Peyer's patch (tissue), 4 donors: Measurements from ENCODE around the gene DDX20. TPM values are rescaled to one million over a fixed set of nuclear protein-coding genes. Genes with fewer than 3 reads are reported as not detected.
"Not testable (repeated sequence)": the region's sequence is repeated elsewhere in the genome, so short reads cannot be mapped to it uniquely, and the experiment has no call there.

ENCODE experiments used
- DNase-seq, 3 donors: peaks; one replicate each; pipeline ENCODE4 v3.0.0-alpha.2; 2017 to 2019
- H3K27ac ChIP-seq, 4 donors: fragments of 200-600 bp; sonication (generic); one replicate each; pipeline ENCODE4 v1.5.1; 2016 to 2019
- H3K27me3 ChIP-seq, 2 donors: fragments of 200-600 bp; sonication (generic); one replicate each; pipeline ENCODE4 v1.5.1; 2019
- H3K36me3 ChIP-seq, 3 donors: fragments of 200-600 bp; sonication (generic); one replicate each; pipeline ENCODE4 v1.5.1; 2016 to 2019
- H3K4me1 ChIP-seq, 4 donors: fragments of 200-600 bp; sonication (generic); one replicate each; pipeline ENCODE4 v1.5.1; 2016 to 2019
- H3K4me3 ChIP-seq, 4 donors: fragments of 200-600 bp; sonication (generic); 1 replicate in 3 of 4; 2 replicates in 1 of 4; pipeline ENCODE4 v1.5.1; 2016 to 2019; ENCODE audit warnings: mild to moderate bottlenecking in 1 of 4
- H3K9me3 ChIP-seq, 4 donors: fragments of 200-600 bp; sonication (generic); one replicate each; pipeline ENCODE4 v1.5.1; 2016 to 2019; ENCODE audit warnings: mild to moderate bottlenecking in 1 of 4
- POLR2A ChIP-seq, 2 donors: fragments of 450-650 bp; IDR thresholded peaks; one replicate each; pipeline ENCODE4 v1.5.1; 2017; ENCODE audit warnings: antibody characterized with exemption in 2 of 2, mild to moderate bottlenecking in 2 of 2, moderate library complexity in 2 of 2
- total RNA-seq, 4 donors: library from RNA; depleted of rRNA; stranded (reverse); fragments of >200 nt; gene quantifications; one replicate each; pipeline ENCODE4 v1.1.0, GENCODE V29; 2016
- TF ChIP-seq, protein P1 (sequence below), 6 experiments: fragments of 450-650 bp in 4 of 6; fragments of 200-600 bp in 2 of 6; sonication (generic) in 1 of 6; IDR thresholded peaks; one replicate each; pipeline ENCODE4 v1.5.1; 2017 to 2019; ENCODE audit warnings: antibody characterized with exemption in 6 of 6, mild to moderate bottlenecking in 3 of 6, moderate library complexity in 1 of 6

DDX20 gene
- total RNA-seq, 4 donors from 2014 or later = 13.5 to 34.7 (median 22.5) TPM

DNA sequence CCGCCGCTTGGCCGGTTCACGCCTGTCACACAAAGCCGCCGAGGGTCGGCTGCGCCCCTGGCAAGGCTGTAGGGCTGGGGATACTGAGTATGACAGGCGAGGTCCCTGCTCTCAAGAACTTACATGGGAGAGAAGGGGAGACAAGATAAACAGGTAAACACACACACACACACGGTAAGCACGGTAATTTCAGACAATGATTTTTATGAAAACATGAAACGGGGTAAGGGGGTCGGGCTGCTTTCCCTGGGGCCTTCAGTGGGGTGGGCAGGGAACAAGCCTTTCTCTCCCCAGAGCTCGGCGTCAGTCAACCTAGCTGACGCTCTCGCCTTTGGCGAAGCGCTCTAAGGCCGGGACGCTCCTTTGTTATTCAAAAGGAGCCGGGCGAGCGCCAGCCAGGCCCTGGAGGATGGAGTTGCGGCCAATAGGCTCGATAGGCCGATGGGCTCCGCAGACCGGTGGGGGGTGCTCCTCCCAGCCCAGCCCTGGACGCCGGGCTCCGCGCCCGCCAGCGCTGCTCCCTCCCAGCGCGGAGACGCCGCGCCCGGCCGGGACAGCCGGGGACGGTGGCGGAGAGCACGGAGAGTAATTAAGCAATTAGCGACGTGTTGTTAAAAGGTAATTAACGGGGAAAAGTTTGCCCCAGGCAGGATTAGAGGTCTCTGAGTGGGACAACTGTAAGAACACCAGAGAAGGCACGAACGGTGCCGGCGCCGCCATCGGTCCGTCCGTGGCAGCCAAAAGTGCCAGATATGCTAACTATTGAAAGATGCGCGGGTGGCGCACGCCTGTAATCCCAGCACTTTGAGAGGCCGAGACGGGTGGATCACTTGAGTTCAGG lies 15.6 kb upstream of the DDX20 start:
- Histone ChIP-seq H3K27me3 (no peaks in the 10 kb centered on the region), H3K27ac (peak overlapping the region; percentile 74 to 90 (median 80)), H3K4me3 (peak overlapping the region; percentile 47 to 66 (median 58)), H3K36me3 (no peaks in the 10 kb centered on the region), H3K4me1 (peaks cover 0 to 26% (median 4%) of the 10 kb centered on the region in 4 donors), H3K9me3 (no peaks in the 10 kb centered on the region)
- peak; percentile 43 to 77 (median 65) for DNase-seq
- no peak for TF ChIP-seq POLR2A (IDR thresholded peaks at IDR 0.05)
- TF ChIP-seq, protein P1, sequence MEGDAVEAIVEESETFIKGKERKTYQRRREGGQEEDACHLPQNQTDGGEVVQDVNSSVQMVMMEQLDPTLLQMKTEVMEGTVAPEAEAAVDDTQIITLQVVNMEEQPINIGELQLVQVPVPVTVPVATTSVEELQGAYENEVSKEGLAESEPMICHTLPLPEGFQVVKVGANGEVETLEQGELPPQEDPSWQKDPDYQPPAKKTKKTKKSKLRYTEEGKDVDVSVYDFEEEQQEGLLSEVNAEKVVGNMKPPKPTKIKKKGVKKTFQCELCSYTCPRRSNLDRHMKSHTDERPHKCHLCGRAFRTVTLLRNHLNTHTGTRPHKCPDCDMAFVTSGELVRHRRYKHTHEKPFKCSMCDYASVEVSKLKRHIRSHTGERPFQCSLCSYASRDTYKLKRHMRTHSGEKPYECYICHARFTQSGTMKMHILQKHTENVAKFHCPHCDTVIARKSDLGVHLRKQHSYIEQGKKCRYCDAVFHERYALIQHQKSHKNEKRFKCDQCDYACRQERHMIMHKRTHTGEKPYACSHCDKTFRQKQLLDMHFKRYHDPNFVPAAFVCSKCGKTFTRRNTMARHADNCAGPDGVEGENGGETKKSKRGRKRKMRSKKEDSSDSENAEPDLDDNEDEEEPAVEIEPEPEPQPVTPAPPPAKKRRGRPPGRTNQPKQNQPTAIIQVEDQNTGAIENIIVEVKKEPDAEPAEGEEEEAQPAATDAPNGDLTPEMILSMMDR (IDR thresholded peaks at IDR 0.05) = no peak

DNA sequence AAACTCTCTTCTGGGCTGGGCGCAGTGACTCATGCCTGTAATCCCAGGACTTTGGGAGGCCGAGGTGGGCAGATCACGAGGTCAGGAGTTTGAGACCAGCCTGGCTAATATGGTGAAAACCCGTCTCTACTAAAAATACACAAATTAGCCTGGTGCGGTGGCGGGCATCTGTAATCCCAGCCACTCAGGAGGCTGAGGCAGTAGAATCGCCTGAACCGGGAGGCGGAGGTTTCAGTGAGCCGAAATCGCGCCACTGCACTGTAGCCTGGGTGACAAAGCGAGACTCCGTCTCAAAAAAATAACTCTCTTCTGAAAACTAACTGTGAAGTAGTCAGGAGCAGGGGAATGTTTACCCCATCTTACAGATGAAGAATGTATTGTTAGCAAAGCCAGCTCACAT lies 13.4 kb upstream of the DDX20 start:
- H3K4me1 ChIP-seq = peaks cover 0 to 23% (median 4%) of the 10 kb centered on the region in 4 donors
- H3K9me3 ChIP-seq, H3K36me3 ChIP-seq, H3K4me3 ChIP-seq, H3K27me3 ChIP-seq, DNase-seq, H3K27ac ChIP-seq: not testable (repeated sequence)

DNA sequence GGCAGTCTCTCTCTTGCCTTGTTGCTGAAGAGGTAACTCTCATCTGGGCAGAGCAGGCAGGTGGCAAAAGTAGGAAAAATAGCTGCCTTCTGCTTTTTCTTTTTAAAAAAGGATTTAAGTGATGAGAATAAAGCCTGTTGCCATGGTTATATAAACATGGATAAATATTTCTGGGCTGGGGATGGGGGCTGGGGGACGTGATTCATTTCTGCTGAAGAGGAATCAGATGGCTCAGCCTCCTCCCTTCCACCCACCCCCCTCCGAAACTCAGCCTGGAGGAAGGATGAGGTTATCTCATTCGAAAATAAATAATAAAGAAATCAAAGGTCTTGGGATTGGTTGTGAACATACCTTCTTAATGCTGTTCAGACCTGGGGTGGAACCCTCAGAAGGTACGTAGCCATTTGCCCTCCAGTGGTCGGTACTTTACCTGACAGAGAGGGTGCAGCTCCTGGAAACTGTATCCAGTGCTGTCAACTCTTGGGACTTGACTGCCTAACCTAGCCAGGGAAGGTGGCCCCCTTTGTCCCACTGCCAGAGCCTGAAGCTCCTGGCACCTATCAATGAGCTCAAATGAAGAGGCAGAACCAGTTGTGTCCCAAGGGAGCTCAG lies 12.7 kb upstream of the DDX20 start:
- H3K9me3 ChIP-seq = no peaks in the 10 kb centered on the region
- H3K27me3 ChIP-seq = no peaks in the 10 kb centered on the region
- H3K27ac ChIP-seq = peak overlapping the region in 1 of 4 donors; percentile 20
- H3K4me3 ChIP-seq = no peak overlapping the region
- H3K36me3 ChIP-seq = no peaks in the 10 kb centered on the region
- no peak for DNase-seq
- TF ChIP-seq POLR2A (IDR thresholded peaks at IDR 0.05) = no peak
- TF ChIP-seq, protein P1 (IDR thresholded peaks at IDR 0.05) = no peak
- peaks cover 0 to 16% (median 4%) of the 10 kb centered on the region in 4 donors for H3K4me1 ChIP-seq

DNA sequence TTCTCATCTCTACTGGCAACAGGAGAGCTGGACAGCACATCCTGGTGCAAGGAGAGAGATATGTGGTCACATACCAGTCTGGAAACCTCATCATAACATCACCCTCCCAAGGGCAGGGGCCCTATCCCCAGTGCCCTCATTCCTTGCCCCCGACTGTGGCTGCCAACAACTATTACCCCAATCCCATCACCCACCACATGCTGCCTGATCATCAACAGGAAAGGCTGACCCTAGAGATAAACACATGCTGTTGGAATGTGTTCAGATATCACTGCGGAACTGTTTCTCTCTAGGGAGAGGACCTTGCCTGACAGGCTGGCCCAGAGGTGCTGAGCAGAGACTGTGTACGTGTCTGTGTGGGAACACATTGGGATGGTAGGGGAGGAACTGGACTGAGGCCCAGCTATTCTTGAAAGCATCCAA lies 12.0 kb upstream of the DDX20 start:
- peak overlapping the region in 1 of 4 donors; percentile 20 for H3K27ac ChIP-seq
- no peaks in the 10 kb centered on the region for H3K36me3 ChIP-seq
- TF ChIP-seq, protein P1 (IDR thresholded peaks at IDR 0.05) = no peak
- TF ChIP-seq POLR2A (IDR thresholded peaks at IDR 0.05) = no peak
- no peaks in the 10 kb centered on the region for H3K9me3 ChIP-seq
- no peaks in the 10 kb centered on the region for H3K27me3 ChIP-seq
- no peak overlapping the region for H3K4me3 ChIP-seq
- no peak for DNase-seq
- H3K4me1 ChIP-seq = peaks cover 0 to 9% (median 2%) of the 10 kb centered on the region in 4 donors

DNA sequence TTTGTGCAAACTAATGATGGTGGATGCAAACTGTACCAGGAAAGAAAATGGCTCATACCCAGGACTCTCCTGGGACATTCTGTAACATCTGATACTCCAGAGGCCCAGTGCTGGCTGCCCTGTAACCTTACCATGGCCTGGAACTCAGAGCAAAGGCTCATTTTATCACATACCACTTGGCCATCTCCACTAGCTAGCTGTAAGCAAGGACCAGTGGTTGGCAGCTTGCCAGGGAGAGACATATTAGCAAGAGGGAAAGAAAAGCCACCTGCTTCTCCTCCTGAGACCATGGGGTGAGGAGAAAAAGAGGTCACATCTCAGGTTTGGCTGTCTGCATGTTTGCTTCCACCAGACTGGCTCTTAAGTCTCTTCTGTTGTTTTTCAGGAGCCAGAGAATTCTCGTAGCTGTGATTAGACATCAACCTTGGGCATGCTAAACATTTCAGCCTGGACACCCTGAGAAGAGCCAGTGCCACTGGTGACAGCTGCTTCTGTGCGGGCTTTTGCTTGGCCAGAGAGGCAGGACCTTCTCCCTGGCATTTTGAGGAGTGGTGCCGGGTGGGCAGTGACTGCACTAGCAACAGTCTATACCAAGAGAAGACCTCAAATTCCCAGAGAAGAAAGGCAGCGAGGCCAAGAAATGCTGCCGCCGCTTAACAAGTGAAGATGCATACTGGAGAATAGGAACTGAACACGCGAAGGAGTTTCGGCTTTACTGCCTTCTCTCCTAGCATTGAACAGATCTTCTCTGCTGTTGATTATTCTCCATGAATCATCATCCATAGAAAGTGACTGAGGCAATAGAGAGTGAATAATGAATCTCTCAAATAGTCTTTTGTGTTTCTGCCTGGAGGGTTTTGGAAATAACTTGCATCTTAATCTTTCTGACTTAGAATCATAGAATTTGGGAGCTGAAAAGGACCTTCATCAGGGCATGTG lies 9.8 kb upstream of the DDX20 start:
- Histone ChIP-seq H3K27me3 (no peaks in the 10 kb centered on the region), H3K9me3 (no peaks in the 10 kb centered on the region), H3K4me1 (no peaks in the 10 kb centered on the region), H3K27ac (peak overlapping the region in 1 of 4 donors; percentile 24), H3K36me3 (no peaks in the 10 kb centered on the region), H3K4me3 (no peak overlapping the region)
- DNase-seq = no peak
- TF ChIP-seq, protein P1 (IDR thresholded peaks at IDR 0.05) = no peak
- TF ChIP-seq POLR2A (IDR thresholded peaks at IDR 0.05) = no peak
